SH-SY5Y (cell line): ENCODE data around the gene ZBTB40.

Experiments
- GATA2 ChIP-seq: IDR thresholded peaks from 2 replicates; pipeline ENCODE4 v1.6.1; 2011; ENCODE audit warnings: mild to moderate bottlenecking, low read depth, low read length
- GATA3 ChIP-seq: IDR thresholded peaks from 2 replicates; pipeline ENCODE4 v1.6.1; 2011; ENCODE audit warnings: low read depth, mild to moderate bottlenecking, low read length, moderate library complexity

- TF ChIP-seq GATA3 (no peak), GATA2 (no peak)
These were observed 114.5 kb downstream of the ZBTB40 start for GRCh38 chr1:22566161-22566560.
